HepG2 (cell line): ENCODE measurements around the gene MPP1. TPM values are rescaled to one million over a fixed set of nuclear protein-coding genes. Genes with fewer than 3 reads are reported as not detected.

Experiments
- ATAC-seq: fragments of 200-7000 bp; cut with Tn5 transposase; 3 replicates; pipeline ENCODE4 v1.9.1; 2020; ENCODE audit warnings: mild to moderate bottlenecking, moderate library complexity
- BruUV-seq: library from RNA; stranded (reverse); fragments of 400-500 nt; replicated peaks from 2 replicates; lab custom pipeline; 2021; lab: Mats Ljungman, UMichigan
- CTCF ChIA-PET: fragments of 300-600 bp; formaldehyde crosslinking; extraction: SDS; loops from one replicate; lab custom pipeline; 2021; ENCODE audit warnings: low total read pairs, inconsistent platforms, low intra/inter-chr PET ratio; lab: Yijun Ruan, JAX
- POLR2A ChIA-PET: fragments of 350-600 bp; sonication (Branson Sonifier 250); formaldehyde crosslinking; loops from one replicate; lab custom pipeline; 2020; ENCODE audit warnings: antibody characterized with exemption, inconsistent platforms; lab: Yijun Ruan, JAX
- DNase-seq: peaks from one replicate; pipeline ENCODE4 v3.0.0-alpha.2; 2015; ENCODE audit warnings: low spot score
- FAIRE-seq: peaks from 3 replicates; lab custom pipeline; 2011; peaks lifted over from hg19 to GRCh38; lab: Jason Lieb, UNC
- H2AFZ ChIP-seq: one replicate; pipeline ENCODE4 v1.6.1; 2011; ENCODE audit warnings: low read length, inconsistent platforms
- H3K27ac ChIP-seq: fragments of 300-600 bp; 3 replicates; pipeline ENCODE4 v1.8.0; 2011; ENCODE audit warnings: mixed run types, mild to moderate bottlenecking, mixed read lengths, low read length, inconsistent platforms; ENCODE audit not compliant: insufficient read depth; ENCODE audit errors: extremely low read length
- H3K27me3 ChIP-seq, 2 experiments: fragments of 200-600 bp in 1 of 2; 2 replicates in 1 of 2; 3 replicates in 1 of 2; pipeline versions ENCODE4 v1.6.0 to v1.8.0; 2011; ENCODE audit warnings: low read length in 2 of 2, mild to moderate bottlenecking in 2 of 2, moderate library complexity in 2 of 2, inconsistent platforms in 1 of 2; ENCODE audit not compliant: insufficient read depth in 2 of 2, control insufficient read depth in 1 of 2
- H3K36me3 ChIP-seq, 2 experiments: fragments of 200-600 bp in 1 of 2; replicated peaks in 1 of 2; 2 replicates in 1 of 2; 3 replicates in 1 of 2; pipeline versions ENCODE4 v1.5.1 to v1.8.0; 2011; ENCODE audit warnings: low read length in 2 of 2, inconsistent platforms in 1 of 2; ENCODE audit not compliant: insufficient read depth in 2 of 2, control insufficient read depth in 1 of 2
- H3K4me1 ChIP-seq: 2 replicates; pipeline ENCODE4 v1.5.1; 2012; ENCODE audit warnings: low read length, inconsistent platforms; ENCODE audit not compliant: insufficient read depth
- H3K4me2 ChIP-seq: 2 replicates; pipeline ENCODE4 v1.6.0; 2011; ENCODE audit warnings: low read depth, low read length, inconsistent platforms
- H3K4me3 ChIP-seq, 3 experiments: fragments of 200-600 bp in 1 of 3; sonication (generic), shearing (Covaris generic) in 1 of 3; replicated peaks in 1 of 3; 2 replicates each; pipeline ENCODE4 v1.5.1; 2011 to 2016; ENCODE audit warnings: low read length in 3 of 3, inconsistent platforms in 2 of 3, low read depth in 2 of 3, mild to moderate bottlenecking in 2 of 3, control low read depth in 1 of 3, mixed read lengths in 1 of 3; ENCODE audit not compliant: insufficient read depth in 1 of 3
- H3K79me2 ChIP-seq: one replicate; pipeline ENCODE4 v1.6.1; 2011; ENCODE audit warnings: low read length, inconsistent platforms; ENCODE audit not compliant: insufficient read depth
- H3K9ac ChIP-seq: 2 replicates; pipeline ENCODE4 v1.6.0; 2011; ENCODE audit warnings: mild to moderate bottlenecking, low read depth, low read length, inconsistent platforms; ENCODE audit not compliant: insufficient read depth
- H3K9me3 ChIP-seq: 2 replicates; pipeline ENCODE4 v1.5.1; 2012; ENCODE audit warnings: mild to moderate bottlenecking, low read length
- H4K20me1 ChIP-seq: 2 replicates; pipeline ENCODE4 v1.6.0; 2011; ENCODE audit warnings: inconsistent platforms, mild to moderate bottlenecking, low read length, moderate library complexity; ENCODE audit not compliant: insufficient read depth
- ATF5 ChIP-seq: sonication (generic); formaldehyde crosslinking; IDR thresholded peaks from 2 replicates; pipeline ENCODE4 v1.4.0; 2020; ENCODE audit warnings: mild to moderate bottlenecking, low read depth, missing genetic modification reagents
- CCAR2 ChIP-seq: fragments of 200-400 bp; formaldehyde crosslinking; optimal IDR thresholded peaks from 2 replicates; pipeline ENCODE3; 2018; ENCODE audit warnings: low read depth, mild to moderate bottlenecking, low read length, moderate library complexity
- CREB1 ChIP-seq, 2 experiments: fragments of 450-650 bp in 1 of 2; IDR thresholded peaks; 2 replicates each; pipeline ENCODE4 v1.6.1; 2016 to 2017; ENCODE audit warnings: control low read depth in 1 of 2, mild to moderate bottlenecking in 1 of 2, missing compliant biosample characterization in 1 of 2, missing genetic modification characterization in 1 of 2
- IKZF1 ChIP-seq: fragments of 450-650 bp; IDR thresholded peaks from 2 replicates; pipeline ENCODE4 v1.7.1; 2016
- JDP2 ChIP-seq: sonication (generic); formaldehyde crosslinking; IDR thresholded peaks from 2 replicates; pipeline ENCODE4 v1.8.1; 2022; ENCODE audit warnings: missing genetic modification reagents, borderline replicate concordance
- NR1H2 ChIP-seq: sonication (generic); formaldehyde crosslinking; IDR thresholded peaks from 2 replicates; pipeline ENCODE4 v1.8.1; 2022; ENCODE audit warnings: low read depth, missing genetic modification reagents, borderline replicate concordance
- NR2F6 ChIP-seq, 2 experiments: IDR thresholded peaks; 2 replicates each; pipeline ENCODE4 v1.6.1; 2016; ENCODE audit warnings: antibody characterized with exemption in 1 of 2, mild to moderate bottlenecking in 1 of 2
- PRMT3 ChIP-seq: sonication (generic); formaldehyde crosslinking; IDR thresholded peaks from 2 replicates; pipeline ENCODE4 v1.8.1; 2022; ENCODE audit warnings: low read depth, mild to moderate bottlenecking, moderate library complexity, missing genetic modification reagents, borderline replicate concordance
- RXRA ChIP-seq: sonication (generic); formaldehyde crosslinking; IDR thresholded peaks from 2 replicates; pipeline ENCODE4 v1.5.1; 2020; ENCODE audit warnings: missing genetic modification reagents
- TFE3 ChIP-seq: IDR thresholded peaks from 2 replicates; pipeline ENCODE4 v1.6.1; 2016
- THRA ChIP-seq: sonication (generic); formaldehyde crosslinking; IDR thresholded peaks from 2 replicates; pipeline ENCODE4 v1.4.0; 2020; ENCODE audit warnings: missing genetic modification reagents, borderline replicate concordance
- TOE1 ChIP-seq: sonication (generic); formaldehyde crosslinking; IDR thresholded peaks from 2 replicates; pipeline ENCODE4 v1.4.0; 2020; ENCODE audit warnings: mild to moderate bottlenecking, missing genetic modification reagents
- ZBTB25 ChIP-seq: IDR thresholded peaks from 2 replicates; pipeline ENCODE4 v1.6.1; 2018; ENCODE audit warnings: missing genetic modification reagents
- ZNF275 ChIP-seq: sonication (generic); formaldehyde crosslinking; IDR thresholded peaks from 2 replicates; pipeline ENCODE4 v1.8.0; 2022; ENCODE audit warnings: missing genetic modification reagents, mild to moderate bottlenecking, inconsistent platforms, borderline replicate concordance
- ZNF557 ChIP-seq: sonication (generic); formaldehyde crosslinking; IDR thresholded peaks from 2 replicates; pipeline ENCODE4 v1.4.0; 2020; ENCODE audit warnings: missing genetic modification reagents
- ZNF709 ChIP-seq: sonication (generic); formaldehyde crosslinking; IDR thresholded peaks from 2 replicates; pipeline ENCODE4 v1.5.0; 2020; ENCODE audit warnings: mild to moderate bottlenecking, missing genetic modification reagents
- ZSCAN30 ChIP-seq: sonication (generic); formaldehyde crosslinking; IDR thresholded peaks from 2 replicates; pipeline ENCODE4 v1.5.0; 2020; ENCODE audit warnings: mild to moderate bottlenecking, missing genetic modification reagents
- WGBS: methylation state at CpG from one replicate; pipeline ENCODE4 v1.1.6; 2017; ENCODE audit warnings: low lambda C conversion rate; 5-methylcytosine and 5-hydroxymethylcytosine counted together
- in situ Hi-C: cut with HindIII; loops from 2 replicates; pipeline ENCODE4 v1.10.0; 2017; ENCODE audit warnings: low pct_unique_long_range_greater_than_20kb; ENCODE audit not compliant: extremely low pct_ligation_motif_present
- intact Hi-C: fragments of 100-400 bp; cut with micrococcal nuclease; formaldehyde crosslinking; loops from one replicate; pipeline ENCODE4 v1.10.0; 2022; ENCODE audit not compliant: unreplicated experiment
- polyA plus RNA-seq, 8 experiments: library from polyadenylated mRNA; depleted of rRNA in 3 of 8; stranded (reverse) in 7 of 8; unstranded in 1 of 8; fragments of >200 nt; fragmentation: Illumina TruSeq in 4 of 8; extraction: Trizol in 4 of 8; gene quantifications; 2 replicates each; pipeline versions ENCODE4 v1.2.1 to v1.2.3, GENCODE V29; 2011 to 2016; ENCODE audit warnings: low read depth in 4 of 8, missing spikeins in 1 of 8, mixed read lengths in 1 of 8; ENCODE audit not compliant: insufficient read depth in 1 of 8
- total RNA-seq, 5 experiments: library from RNA; depleted of rRNA; stranded (reverse); fragments of >200 nt; fragmentation: Illumina TruSeq; extraction: Trizol; gene quantifications; 2 replicates each; pipeline ENCODE4 v1.2.3, GENCODE V29; 2016; ENCODE audit warnings: low read depth in 1 of 5

Gene MPP1
- total and polyA plus RNA-seq, 2 of the 13 experiments (the other 11 are each of a cell fraction or from before 2014, with no cell fraction given) = 7.8 to 8.1 TPM

- no peak for TF ChIP-seq ZNF275 (CRISPR knock-in tag)
- TF ChIP-seq ZBTB25 (CRISPR knock-in tag) = no peak
- no peak for TF ChIP-seq PRMT3 (CRISPR knock-in tag)
- no peak for TF ChIP-seq RXRA
- no peak for TF ChIP-seq IKZF1
- TF ChIP-seq ATF5 = no peak
- no peak for TF ChIP-seq ZSCAN30 (CRISPR knock-in tag)
- no peak for TF ChIP-seq CCAR2
- TF ChIP-seq, all 625 proteins: peak for 0
Observed at GRCh38 chrX:154815274-154815818, 10.1 kb upstream of the MPP1 start (continued).

GRCh38 chrX:154813801-154814200 is 8.5 kb upstream of the MPP1 start:
- TF ChIP-seq TOE1 (CRISPR knock-in tag) (no peak), THRA (CRISPR knock-in tag) (no peak), NR2F6 (IDR thresholded peaks at IDR 0.05) (no peak), NR2F6 (CRISPR knock-in tag; IDR thresholded peaks at IDR 0.05) (no peak), NR1H2 (CRISPR knock-in tag) (no peak), CREB1 (IDR thresholded peaks at IDR 0.05) (no peak), CREB1 (CRISPR knock-in tag; IDR thresholded peaks at IDR 0.05) (no peak), TFE3 (CRISPR knock-in tag) (no peak), ZNF709 (CRISPR knock-in tag) (no peak), ZNF557 (no peak), JDP2 (CRISPR knock-in tag) (no peak)
- 0 out of 2 replicates have a peak, but pooled peaks cover under 1% of the 10 kb centered on the region for H3K4me1 ChIP-seq
- WGBS = 0% methylated on average over 1 of the region's 1 CpG
- no peaks in the 10 kb centered on the region for H3K79me2 ChIP-seq
- no peak overlapping the region for H3K4me2 ChIP-seq
- ATAC-seq = no peak
- no peak overlapping the region for H2AFZ ChIP-seq
- POLR2A ChIA-PET = no interaction called here
- H3K9ac ChIP-seq = no peak overlapping the region
- in situ Hi-C loops = no loop called here
- intact Hi-C loops = no loop called here
- H3K36me3 ChIP-seq = no peaks in the 10 kb centered on the region
- no peaks in the 10 kb centered on the region for H4K20me1 ChIP-seq
- CTCF ChIA-PET = no interaction called here
- BruUV-seq = no TSS peak
- H3K27me3 ChIP-seq = no peaks in the 10 kb centered on the region
- H3K27ac ChIP-seq = no peak overlapping the region
- H3K9me3 ChIP-seq = no peaks in the 10 kb centered on the region
- DNase-seq = no peak
- no peak overlapping the region for H3K4me3 ChIP-seq
- FAIRE-seq = no peak
